ENCODE data around the gene MUCL1.

GRCh38 chr12:54858562-54858961 is 4.2 kb downstream of the MUCL1 start:
- TF ChIP-seq EZH2 (IDR thresholded peaks at IDR 0.05; ENCODE audit: insufficient read depth, low read length): no peak
- TF ChIP-seq, protein P1, sequence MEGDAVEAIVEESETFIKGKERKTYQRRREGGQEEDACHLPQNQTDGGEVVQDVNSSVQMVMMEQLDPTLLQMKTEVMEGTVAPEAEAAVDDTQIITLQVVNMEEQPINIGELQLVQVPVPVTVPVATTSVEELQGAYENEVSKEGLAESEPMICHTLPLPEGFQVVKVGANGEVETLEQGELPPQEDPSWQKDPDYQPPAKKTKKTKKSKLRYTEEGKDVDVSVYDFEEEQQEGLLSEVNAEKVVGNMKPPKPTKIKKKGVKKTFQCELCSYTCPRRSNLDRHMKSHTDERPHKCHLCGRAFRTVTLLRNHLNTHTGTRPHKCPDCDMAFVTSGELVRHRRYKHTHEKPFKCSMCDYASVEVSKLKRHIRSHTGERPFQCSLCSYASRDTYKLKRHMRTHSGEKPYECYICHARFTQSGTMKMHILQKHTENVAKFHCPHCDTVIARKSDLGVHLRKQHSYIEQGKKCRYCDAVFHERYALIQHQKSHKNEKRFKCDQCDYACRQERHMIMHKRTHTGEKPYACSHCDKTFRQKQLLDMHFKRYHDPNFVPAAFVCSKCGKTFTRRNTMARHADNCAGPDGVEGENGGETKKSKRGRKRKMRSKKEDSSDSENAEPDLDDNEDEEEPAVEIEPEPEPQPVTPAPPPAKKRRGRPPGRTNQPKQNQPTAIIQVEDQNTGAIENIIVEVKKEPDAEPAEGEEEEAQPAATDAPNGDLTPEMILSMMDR (IDR thresholded peaks at IDR 0.05; ENCODE audit: insufficient read depth, low read depth, low read length): no peak
